HG02970 (cell line): Measurements from ENCODE around the gene SLC4A11.
"Not testable (repeated sequence)": the region's sequence is repeated elsewhere in the genome, so short reads cannot be mapped to it uniquely, and the experiment has no call there.

ENCODE experiments used
- ATAC-seq: cut with Tn5 transposase; IDR thresholded peaks from one replicate; pipeline ENCODE4 v1.9.1; 2021; ENCODE audit warnings: mild to moderate bottlenecking, moderate library complexity, moderate number of reproducible peaks; ENCODE audit not compliant: unreplicated experiment, low FRiP score

Gene SLC4A11

DNA sequence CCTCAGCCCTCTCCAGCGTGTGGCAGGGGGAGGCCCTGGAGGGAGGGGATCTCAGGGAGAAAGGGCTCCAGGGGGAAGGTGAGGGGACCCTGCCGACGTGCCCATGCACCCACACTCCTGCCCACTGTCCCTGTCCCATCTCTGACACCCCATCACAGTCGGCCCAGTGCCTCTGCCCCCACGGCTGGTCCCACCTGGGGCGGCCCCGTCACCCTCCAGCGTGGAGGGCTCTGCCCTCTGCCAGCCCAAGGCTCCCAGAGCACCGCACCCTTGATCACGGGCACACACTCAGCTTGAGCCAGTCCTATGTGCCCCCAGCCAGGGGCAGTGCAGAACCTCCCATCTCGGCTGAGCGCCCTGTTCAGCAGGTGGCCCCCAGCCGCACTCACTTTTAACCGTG lies 9.2 kb downstream of the SLC4A11 start:
- ATAC-seq = no peak

DNA sequence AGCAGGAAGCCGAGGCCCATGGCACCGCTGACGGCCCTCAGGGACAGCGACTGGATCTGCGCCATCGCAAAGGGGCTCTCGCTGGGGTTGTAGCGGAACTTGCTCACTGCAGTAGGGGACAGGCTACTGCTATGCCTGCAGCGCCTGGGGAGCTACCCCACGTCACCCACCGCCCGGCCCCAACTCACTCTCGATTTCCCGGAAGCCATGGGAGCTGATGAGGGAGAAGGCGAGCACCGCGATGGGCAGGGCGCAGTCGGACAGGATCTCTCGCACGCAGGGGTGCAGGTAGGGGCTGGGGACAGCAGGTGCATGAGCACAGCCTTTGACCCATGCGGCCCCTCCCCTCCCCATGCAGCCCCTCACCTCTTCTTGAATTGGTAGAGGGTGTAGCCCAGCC lies 9.8 kb downstream of the SLC4A11 start:
- ATAC-seq = no peak

DNA sequence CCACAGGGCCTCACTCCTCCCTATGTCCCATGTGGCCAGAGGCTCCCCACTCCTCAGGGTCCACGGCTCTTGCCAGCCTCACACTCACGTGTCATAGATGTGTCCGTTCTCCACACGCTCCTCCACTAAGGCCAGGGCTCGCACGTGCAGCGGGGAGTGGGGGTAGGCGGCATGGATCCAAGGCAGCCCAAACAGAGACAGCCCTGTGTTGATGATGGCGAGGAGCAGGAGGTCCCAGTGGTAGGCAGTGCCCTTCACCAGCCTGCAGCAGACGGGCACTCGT lies 10.3 kb downstream of the SLC4A11 start:
- no peak for ATAC-seq

DNA sequence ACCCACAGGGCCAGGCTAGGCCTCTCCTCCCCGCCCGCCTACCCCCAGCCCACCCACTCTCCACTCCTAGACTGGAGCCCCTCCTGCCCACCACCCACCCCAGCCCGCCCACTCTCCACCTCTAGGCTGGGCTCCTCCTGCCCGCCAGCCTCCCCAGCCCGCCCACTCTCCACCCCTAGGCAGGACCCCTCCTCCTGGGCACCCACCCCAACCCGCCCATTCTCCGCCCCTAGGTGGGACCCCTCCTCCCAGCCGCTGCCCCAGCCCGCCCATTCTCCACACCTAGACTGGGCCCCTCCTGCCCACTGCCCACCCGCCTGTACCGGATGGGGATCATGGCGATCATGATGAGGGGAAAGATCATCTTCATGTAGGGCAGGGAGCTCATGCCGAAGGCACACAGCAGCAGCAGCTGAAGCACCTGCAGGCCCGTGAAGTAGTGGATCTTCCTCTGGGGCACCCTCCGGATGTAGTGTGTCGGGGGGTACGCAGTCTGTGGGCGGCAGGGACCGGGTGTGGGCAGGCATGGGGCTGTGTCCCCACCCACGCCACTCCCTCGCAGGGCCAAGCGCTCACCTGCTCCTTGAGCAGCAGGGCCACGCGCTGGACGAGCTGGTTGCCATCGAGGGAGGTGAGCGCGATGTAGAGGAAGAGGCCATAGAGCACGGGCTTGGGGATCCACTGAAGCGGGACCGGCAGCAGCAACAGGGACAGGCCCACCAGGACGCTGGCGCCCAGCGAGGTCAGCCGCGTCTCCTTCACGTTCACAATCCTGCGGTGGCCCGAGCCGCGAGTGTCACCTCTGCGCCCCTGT lies 10.8 kb downstream of the SLC4A11 start:
- ATAC-seq = no peak

DNA sequence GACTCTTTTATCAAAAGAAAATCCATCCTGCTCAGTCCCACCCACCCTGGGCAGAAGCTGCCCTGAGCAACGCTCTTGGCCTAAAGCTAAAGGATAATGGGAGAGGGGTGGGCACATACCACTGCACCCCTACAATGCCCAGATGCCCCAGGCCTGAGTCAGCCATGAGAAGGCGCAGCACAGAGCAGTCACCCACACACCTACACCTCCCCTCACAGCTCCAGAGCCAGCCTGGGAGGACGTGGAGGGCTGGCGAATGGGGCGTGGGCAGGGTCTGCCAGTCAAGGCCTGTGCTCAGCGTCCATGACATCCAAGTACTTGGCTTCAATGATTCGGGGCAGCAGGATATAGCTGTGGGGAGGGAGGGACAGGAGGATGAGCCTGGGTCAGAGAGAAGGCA lies 11.5 kb downstream of the SLC4A11 start:
- no peak for ATAC-seq

DNA sequence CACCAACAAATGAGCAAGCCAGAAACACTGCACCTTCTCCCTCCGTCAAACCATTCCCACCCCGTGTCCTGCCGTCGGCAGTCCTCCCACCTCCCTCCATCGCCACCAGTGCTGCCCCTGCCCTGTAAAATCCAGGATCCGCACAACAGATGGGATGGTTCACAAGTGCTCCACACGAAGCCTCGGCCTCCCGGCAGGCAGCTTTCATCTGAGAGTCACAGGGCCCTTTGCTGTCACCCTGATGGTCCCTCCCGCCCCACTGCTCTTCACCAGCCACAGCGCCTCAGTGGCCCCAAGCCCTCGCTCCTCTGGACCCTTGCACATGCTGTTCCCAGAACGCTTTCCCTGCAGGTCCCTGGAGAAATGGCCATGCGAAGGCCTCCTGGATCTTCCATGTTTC lies 12.1 kb downstream of the SLC4A11 start:
- ATAC-seq = no peak

DNA sequence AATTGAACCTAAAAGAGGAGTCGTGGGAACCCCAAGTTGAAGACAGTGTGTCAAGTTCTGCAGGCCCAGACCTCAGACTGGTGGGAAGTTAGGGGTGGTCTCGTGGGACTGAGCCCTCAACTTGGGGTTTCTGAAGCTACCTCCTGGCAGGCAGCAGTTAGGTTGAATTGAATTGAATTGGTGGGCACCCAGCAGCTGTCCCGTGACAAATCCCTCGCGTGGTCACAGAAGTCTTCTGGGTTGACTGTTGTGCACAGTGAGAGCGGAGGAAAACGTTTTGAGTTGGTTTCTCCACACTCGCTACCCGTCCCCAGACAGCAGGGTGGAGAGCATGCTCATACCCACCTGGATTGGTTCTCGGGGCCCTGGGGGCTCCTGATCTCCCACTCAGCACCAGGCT lies 12.9 kb downstream of the SLC4A11 start:
- no peak for ATAC-seq

DNA sequence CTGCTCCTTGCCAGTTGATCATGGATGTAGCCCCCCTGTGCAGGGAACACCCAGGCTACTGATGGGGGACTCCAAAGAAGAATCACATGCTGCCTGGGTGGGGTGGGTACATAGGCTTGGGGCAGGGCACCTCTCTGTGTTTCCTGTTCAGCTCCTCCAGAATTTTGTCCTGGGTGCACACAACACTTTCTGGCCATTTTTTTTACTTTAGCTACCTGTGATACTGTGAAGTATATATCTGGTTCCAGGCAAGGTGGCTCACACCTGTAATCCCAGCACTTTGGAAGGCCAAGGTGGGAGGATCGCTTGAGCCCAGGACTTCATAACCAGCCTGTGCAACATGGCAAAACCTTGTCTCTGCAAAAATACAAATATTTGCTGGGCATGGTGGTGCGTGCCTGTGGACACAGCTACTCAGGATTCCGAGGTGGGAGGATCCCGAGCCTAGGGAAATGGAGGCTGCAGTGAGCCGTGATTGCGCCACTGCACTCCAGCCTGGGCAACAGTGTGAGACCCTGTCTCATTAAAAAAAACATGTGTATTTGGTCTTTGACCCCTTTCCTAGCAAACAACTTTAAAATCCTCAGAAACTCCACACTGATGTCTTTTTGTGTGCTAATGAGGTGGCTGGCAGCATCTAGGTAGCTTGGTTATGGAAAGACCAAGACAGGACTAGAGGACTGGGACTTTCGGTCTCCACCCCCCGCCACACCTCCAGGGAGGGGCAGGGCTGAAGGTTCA lies 14.1 kb downstream of the SLC4A11 start:
- ATAC-seq = no peak

DNA sequence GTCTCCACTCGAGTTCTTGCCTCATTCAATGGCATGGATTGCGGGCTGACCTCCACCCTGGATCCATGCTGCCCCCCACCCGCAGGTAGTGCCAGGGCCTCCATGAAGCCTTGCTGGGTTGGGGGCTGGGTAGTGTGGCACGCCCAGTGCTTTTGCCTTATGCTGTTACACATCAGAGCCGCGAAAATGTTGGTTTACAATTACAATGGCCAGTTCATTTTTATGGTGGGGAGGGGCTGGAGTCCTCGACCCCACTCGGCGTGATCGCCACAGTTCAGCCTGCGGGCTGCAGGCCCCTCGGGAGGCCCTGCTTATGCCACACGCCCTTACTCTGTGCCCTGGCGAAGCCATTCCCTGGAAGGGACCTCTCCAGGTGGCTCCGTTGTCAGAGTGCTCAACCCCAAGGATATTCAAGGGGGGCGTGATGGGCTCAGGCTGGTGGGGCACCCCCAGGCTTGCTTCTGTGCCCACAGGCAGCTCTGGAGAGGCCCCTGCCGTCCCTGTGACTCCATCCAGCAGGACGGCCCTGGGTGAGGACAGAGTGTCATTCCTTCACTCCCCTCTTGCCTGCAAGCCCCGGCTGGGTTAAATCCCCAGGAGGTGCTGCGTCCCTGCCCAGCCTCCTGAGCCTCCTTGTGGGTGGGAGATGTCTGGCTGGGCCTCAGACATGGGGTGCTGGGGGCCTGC lies 14.9 kb downstream of the SLC4A11 start:
- ATAC-seq = no peak

DNA sequence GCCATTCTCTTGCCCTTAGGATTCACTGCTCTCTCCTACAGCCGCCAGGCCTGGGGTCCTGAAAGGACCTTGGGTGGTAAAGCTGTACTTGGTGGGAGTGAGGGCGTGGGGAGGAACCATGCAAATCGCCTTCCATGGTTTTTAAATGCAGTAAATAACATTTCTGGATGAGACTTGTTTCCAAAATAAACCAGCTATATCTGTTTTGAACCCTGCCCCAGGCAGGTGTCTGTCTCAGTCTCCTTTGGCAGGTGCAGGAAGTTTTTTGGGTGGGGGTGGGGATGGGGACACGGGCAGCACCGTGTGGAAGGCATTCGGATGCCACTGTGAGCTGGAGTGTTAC lies 15.4 kb downstream of the SLC4A11 start:
- no peak for ATAC-seq

DNA sequence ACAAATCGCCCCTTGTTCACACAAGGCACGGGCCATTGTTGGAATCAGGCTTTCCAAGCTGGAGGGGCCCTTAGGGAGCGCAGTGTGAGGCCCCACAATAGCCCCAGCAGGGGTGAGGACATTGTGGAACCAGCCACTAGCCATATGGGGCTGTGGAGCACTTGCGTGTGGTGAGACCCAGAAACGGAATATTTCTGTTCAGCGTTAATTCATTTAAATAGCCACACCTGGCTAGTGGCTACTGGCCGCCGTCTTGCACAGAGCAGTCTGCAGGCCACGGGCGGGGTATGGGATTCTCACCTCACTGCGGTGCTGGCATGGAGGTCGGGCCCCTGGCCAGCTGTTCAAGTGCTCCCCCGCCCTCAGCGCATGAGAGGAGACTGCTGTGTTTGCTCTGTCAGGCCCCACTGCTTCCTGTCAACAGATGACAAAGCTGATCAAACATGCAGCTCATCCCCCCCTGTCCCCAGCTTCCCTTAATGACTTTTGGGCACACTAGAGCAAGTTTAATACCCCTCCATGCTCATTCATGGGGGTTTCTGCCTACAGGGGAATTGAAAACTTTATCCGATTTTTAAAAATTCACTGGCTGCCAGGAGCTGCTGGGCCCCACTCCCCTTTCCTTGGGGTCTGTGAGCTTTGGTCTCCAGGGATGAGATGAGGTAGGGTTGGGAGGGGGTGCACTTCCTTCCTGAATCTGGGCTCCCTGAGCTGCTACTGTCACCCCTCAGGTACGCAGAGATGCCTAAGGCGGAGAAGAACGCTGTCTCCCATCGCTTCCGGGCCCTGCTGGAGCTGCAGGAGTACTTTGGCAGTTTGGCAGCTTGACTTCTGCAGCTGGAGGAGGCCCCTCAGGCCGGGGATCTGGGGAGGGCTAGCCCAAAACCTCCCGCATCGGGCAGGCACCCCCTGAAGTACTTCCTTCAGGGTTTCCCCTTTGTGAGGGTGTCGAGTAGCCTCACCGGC lies 16.1 kb downstream of the SLC4A11 start:
- no peak for ATAC-seq

DNA sequence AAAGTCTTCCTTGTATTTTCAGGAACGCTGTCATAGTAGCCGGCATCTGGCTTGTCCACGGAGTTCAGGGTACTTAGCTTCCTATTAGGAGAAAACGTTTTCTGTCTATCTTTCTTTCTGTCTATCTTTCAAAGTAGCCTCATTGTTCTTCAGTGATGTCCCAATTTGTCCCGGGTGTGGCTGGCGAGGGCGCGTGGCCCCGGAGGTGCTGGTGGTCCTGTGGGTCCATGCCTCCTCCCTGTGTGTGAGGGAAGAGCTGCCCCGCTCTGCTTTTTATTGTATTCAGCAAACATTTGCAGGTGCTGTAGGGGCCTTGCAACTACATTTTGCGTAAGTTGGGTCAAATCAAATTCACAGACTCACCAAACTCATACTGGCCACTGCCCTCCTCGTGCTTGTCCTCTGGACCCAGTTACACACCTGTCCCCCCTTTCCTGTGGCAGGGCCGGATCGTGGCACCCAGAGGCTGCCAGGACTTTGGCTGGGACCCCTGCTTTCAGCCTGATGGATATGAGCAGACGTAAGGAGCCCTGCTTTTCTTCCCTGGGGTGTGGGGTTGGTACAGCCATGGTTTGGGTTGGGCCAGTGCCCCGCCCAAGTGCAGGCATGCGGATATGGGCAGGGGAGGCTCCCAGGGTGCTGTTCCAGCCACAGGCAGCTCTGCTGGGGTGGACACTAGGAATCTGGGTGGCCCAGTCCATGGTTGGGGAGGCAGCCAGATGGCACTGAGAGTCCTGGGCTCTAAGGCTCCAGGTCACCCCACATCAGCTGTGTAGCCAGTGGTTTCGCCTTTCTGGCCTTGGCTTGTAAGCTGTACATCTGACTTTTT lies 17.4 kb downstream of the SLC4A11 start:
- no peak for ATAC-seq

DNA sequence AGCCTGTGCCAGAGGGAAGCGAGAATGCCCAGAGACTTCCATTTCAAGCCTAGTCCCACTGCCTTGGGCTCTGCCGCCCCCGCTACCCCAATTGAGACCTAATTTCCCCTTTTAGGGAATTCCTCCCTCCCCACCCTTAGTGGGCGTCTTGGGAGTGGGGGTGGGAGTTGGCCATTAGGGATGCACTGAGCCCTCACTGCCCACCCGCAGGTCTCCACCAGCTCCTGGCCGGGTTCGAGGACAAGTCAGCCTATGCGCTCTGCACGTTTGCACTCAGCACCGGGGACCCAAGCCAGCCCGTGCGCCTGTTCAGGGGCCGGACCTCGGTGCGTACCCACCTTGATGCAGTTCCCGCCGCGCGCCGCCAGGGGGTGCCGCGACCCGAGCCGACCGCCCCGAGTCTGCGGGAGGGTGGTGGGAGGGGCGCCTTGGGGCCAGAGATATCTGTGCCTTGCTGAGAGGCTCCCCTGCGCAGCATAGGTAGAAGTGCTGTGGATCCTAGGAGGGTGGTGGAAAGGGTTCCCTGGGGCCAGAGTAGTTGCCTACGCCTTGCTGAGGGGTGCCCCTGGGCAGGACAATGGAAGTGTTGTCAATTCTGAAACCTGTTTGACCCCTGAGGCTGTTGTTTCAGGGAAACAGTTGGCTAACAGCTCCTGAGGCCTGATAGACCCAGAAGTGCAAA lies 20.5 kb downstream of the SLC4A11 start:
- no peak for ATAC-seq

DNA sequence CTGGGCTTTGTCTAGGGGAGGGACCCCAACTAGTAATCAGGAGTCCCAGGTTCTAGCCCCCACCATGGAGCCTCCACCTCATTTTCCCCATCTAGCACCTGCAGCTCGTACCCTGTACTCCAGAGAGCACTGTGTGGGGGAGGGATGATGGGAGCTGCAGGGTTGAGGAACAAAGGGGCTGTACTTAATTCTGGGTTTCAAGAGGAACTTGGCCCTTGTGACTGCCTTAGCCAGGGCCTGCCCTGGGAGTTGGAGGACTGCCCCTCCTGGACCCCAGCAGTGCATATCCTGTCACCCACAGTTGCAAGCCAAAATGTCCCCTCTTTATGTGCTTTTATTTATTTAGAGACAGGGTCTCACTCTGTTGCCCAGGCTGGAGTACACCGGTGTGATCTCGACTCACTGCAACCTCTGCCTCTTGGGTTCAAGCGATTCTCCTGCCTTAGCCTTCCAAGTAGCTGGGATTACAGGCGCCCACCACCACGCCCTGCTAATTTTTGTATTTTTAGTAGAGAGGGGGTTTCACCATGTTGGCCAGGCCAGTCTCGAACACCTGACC lies 23.6 kb downstream of the SLC4A11 start:
- not testable (repeated sequence) for ATAC-seq

DNA sequence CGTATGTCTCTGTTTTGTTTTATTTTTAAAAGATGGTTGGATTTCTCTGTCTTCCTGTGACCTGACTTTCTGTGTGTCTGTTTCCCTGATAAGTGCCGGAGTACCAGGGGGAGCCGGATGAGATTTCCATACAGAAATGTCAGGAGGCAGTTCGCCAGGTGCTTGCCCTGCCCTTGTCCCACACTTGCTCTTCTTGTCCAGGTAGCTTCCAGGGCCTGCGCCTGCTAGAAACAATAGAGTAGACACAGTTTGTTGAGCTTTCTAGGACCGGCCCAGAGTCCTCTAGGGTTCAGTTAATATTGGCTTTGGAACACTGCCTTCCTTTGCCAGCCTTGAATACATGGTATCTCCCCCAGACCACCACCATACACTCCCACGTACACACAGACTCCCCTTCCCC lies 25.8 kb downstream of the SLC4A11 start:
- ATAC-seq = no peak

DNA sequence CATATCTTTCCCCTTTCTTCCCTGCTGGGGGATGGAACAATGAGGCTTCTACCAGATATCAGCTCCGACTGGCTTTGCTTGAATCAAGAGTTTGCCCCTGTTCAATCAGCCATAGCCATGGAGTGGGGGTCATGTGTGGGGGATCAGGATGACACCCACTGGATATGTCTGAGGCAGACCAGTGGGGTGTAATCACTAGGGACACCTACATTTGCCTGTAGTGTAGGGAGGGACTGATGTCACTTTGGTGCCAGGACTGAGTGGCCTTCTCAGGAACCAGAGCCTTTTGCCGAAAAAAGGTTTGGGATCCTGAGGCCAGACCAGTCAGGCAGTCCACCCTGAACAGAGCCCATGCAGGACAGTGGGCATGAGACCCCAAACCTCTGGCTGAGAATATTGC lies 28.6 kb downstream of the SLC4A11 start:
- ATAC-seq = no peak

DNA sequence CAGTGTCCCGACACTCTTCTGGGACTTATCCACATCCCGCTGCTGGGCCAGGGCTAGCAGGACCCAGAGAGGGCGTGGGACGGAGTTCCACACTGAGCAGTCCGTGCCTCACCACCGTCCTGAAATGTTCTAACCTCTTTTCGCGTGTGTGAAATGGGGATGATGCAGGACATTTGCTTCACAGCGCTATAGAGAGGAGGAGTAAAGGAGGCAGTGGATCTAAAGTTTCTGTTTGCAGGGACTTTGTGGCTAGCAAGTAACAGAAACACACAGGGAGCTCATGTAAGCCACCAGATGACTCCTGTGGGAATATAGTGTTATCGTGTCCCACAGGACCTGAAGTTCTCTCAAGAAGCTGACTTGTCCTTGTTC lies 29.1 kb downstream of the SLC4A11 start:
- no peak for ATAC-seq

DNA sequence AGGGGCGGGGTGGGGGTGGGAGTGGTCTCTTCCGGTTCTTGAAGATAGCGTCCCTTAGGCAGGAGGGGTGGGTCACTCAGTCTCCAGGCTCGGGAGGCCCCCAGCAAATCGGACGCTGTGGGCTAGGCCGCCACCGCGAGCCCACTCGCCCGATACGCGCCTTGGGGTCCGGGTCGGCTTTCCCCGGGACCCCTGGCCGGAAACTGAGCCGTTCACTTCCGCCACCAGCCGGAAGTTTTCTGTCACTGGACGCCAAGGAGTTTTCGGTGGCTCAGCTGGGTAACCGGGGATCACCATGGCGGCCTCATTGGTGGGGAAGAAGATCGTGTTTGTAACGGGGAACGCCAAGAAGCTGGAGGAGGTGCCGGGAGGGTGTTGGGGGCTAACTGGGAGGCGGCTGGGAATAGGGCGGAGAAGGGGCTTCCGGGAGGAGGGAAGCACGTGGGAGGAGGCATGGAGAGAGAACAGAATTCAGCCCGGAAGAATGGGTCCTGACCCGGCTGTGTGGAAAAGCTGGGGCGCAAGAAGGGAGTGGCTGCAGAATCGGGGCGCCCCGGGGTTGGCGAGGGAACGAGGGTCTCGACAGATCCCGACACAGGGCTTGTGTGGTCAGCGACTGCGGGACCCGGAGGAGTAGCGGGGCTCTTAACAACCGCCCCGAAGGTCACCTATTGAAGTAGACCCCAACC lies 29.6 kb downstream of the SLC4A11 start, which contains the start of gene ITPA:
TSS of gene ITPA (plus strand) at position 242 of the 689 bp plus-strand sequence. CDS start at position 296, 54 bp downstream.
- no peak for ATAC-seq
